Measurements from ENCODE around the gene GALNT4.

GALNT4 gene

DNA sequence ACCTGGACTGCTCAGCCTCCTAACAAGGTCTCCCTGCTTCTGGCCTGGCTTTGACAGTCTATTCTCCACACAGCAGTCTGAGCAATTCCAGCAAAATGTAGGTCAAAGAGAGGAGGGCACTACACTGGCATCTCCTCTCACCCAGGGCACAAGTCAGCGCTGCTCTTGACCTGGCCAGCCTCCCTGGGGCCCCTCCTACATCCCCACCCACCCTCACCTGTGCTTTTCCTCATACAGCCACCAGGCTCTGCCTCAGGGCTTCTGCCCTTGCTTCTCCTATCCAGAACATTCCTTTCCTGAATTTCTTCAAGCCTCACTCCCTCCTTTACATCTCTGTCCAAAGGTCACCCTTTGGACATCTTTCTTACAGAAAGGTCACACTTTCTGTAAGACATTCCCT, 33.7 kb downstream of the GALNT4 start:
- DNase-seq = no peak

DNA sequence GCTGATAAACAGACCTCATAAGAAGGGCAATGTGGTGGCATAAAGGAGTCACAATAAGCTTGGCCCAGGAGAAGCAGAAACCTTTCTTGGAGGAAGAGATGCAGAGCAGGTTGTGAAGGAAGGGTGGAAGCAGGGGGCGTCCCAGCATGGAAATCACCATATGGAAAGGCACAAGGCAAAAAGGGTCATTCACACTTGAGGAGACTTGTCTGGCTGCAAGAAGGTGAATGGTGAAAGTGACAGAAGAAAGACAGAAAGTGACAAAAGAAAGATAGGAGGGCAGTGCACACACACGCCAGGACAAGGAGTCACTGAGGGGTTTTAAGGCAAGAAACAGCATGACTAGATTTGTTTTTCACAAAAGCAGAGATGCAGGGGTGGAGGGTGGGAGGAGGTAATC, 38.3 kb downstream of the GALNT4 start:
- DNase-seq = no peak

- no peak for DNase-seq
Measured at GRCh38 chr12:89484470-89484869, 40.1 kb downstream of the GALNT4 start.

DNA sequence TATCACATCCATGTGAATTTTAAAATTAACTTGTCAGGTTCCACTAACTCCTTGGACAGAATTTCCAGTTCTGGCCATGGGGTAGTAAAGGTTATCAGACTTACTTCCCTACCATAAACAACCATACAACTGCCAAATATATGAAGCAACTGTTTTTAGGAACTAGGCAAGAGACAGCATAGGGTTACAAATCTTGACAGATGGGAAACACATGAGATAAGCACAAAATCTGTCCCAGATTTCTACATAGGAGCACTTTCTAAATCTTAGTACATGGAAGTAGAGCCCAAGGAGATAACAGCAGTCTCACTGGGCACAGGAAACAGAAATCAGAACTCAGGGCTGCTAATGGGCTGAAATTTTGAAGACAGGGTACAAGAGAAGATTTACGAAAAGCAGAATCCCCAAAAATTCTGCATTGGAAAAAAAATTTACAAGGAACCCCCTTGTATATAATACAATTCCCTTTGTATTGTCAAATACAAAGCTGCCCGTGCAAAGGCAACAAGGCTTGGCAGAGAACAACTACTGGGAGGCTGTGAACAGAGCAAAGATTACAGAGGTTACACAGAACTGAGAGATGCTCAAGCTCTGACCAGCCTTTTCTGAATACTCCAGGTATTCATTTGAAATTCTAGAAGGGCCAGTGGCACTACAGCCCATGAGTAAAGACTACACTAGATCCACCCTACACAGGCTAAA, 43.2 kb downstream of the GALNT4 start:
- no peak for DNase-seq

DNA sequence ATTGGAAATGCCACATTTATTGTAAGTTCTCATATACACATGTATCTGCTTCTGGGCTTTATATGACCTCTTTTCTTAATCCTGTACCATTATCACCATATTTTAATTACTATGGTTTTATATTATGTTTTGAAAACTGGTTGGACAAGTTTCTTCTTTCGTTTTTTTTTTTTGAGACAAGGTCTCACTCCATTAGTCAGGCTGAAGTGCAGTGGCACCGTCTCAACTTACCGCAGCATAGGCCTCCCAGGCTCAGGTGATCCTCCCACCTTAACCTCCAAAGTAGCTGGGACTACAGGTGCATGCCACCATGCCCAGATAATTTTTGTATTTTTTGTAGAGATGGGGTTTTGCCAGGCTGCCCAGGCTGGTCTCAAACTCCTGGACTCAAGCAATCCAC, 44.6 kb downstream of the GALNT4 start:
- no peak for DNase-seq

GRCh38 chr12:89477633-89478279, 46.8 kb downstream of the GALNT4 start:
- DNase-seq = no peak

DNA sequence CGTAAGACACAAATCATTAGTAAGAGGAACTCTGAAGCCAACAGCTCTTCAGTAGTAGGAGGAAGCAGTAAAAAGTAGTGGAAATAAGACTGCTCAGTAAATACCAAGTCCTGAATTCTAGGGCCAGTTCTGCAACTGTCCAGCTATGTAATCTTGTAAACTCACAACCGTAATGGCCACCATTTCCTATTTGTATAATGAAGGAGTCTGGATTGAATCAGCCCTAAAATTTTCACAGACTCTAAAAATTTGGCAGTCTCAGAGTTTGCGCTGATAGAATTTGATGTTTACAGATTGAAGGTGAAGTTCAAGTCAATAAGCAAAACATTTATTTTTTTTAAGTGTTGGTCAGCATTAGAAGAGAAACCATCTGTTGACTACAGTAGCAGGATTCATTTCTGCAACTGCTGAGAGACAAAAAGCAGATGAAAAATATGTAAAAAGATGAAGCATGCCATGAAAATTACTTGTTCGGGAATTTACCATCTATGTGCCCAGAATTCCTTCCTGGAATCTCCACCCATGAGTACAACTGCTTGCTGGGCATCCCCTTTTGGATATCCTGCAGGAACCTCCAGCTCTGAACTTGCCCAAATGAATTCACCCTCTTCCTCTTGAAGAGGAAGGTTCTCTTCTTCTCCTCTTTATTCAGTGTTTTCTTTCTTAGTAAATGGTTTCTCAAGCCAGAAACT, 47.5 kb downstream of the GALNT4 start:
- no peak for DNase-seq

DNA sequence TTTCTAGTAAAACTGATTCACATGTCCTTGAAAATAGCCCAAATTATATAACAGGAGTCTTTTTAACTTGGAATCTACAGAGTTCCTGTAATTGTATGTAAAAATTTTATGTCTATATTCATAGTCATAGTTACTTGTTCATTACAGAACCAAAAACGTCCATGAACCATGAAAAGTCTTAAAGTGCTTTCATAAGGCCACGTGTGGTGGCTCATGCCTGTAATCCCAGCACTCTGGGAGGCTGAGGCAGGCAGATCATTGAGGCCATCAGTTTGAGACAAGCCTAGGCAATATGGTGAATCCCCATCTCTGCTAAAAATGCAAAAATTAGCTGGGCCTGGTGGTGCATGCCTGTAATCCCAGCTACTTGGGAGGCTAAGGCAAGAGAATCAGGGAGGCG, 48.4 kb downstream of the GALNT4 start:
- no peak for DNase-seq

DNA sequence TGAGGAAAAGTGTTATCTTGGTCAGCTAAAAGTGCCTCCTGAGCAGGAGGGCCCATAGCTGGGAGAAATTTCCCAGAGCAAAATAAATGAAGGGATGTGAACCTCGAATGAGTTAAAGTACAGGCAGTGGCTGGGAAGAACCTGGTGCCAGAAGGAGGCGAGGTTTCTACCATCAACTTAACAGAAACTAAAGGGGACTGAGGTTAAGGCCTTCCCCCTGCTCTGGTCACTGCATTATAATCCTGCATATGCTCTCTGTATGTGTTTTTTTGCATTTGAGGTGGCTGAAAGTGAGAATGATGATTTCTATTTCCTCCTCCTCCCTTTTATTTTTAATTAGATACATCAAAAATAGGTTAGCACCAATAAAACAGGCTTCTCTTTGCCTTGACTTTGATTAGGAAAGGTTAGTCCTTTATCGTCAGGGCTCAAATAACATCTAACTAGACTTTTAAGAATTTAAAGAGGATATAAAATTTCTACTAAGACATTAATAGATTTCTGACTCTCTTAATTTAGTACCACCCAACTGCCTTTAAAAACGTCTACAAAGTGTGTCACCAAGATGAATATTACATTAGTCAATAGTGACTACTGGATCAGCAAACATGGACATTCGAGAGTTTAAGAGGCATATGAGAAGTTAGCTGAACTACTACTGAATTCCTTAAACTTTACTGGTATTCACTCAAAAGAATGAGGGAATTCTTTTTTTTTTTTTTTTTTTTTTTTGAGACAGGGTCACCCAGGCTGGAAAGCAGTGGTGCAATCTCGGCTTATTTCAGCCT, 49.2 kb downstream of the GALNT4 start:
- DNase-seq = no peak

DNA sequence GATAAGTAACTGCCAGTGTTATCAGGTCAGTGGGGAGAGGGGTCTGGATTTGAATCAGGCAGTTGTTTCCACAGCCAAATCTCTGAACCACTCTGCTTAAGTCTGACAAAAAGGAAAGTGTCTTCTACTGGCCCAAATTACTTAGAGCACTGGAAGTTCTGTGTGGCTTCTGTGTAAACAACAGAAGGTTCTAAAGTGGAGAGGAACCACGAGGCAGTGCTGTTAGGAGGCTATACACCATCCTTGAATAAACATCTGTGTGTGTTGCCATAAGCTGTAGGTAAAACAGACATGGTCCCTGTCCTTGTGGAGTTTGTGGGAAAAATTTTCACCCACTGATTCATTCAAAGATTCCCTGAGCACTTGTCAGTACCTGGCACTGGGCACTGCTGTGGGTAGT, 50.0 kb downstream of the GALNT4 start:
- DNase-seq = no peak

Data from CD4-positive, alpha-beta T cell treated with Interleukin-10 for 1 hour (primary cell).